Stimulated activated CD8-positive, alpha-beta memory T cell treated with anti-CD3 and anti-CD28 coated beads, Interleukin-12 subunit alpha, Interleukin-12 subunit beta, amount 100 ng/mL, for 4 hours (primary cell): ENCODE results near the gene TVP23A.
"Not testable (repeated sequence)": the region's sequence is repeated elsewhere in the genome, so short reads cannot be mapped to it uniquely, and the experiment has no call there.

Source experiments
- DNase-seq: peaks from one replicate; pipeline ENCODE4 v3.0.0-alpha.2; 2020; ENCODE audit warnings: low read depth

The TVP23A gene

GRCh38 chr16:10745841-10746240, 72.8 kb downstream of the TVP23A start:
- no peak for DNase-seq

GRCh38 chr16:10744370-10745030, 74.1 kb downstream of the TVP23A start:
- no peak for DNase-seq

GRCh38 chr16:10743610-10744369, 74.8 kb downstream of the TVP23A start, which contains the start of gene NUBP1:
Gene NUBP1 (plus strand): TSS chr16:10743842. CDS start chr16:10743864, 22 bp downstream.
- DNase-seq = peak; percentile 99

- no peak for DNase-seq
Measured at GRCh38 chr16:10743227-10743609, 75.4 kb downstream of the TVP23A start.

GRCh38 chr16:10741844-10742243, 76.8 kb downstream of the TVP23A start:
- no peak for DNase-seq

GRCh38 chr16:10741249-10741648, 77.3 kb downstream of the TVP23A start:
- DNase-seq = not testable (repeated sequence)

GRCh38 chr16:10740845-10741208, 77.8 kb downstream of the TVP23A start:
- no peak for DNase-seq

- no peak for DNase-seq
Measured at GRCh38 chr16:10740000-10740844, 78.4 kb downstream of the TVP23A start.

- DNase-seq = peak; percentile 11
Measured at GRCh38 chr16:10738231-10739077, 80.1 kb downstream of the TVP23A start.

- DNase-seq = peak; percentile 29
Measured at GRCh38 chr16:10737068-10737625, 81.4 kb downstream of the TVP23A start.

- DNase-seq = no peak
Measured at GRCh38 chr16:10731790-10732189, 86.8 kb downstream of the TVP23A start.

- no peak for DNase-seq
Measured at GRCh38 chr16:10729104-10730048, 89.2 kb downstream of the TVP23A start.

- no peak for DNase-seq
Measured at GRCh38 chr16:10728003-10728887, 90.3 kb downstream of the TVP23A start.
